SK-N-SH (cell line): ENCODE measurements around the gene USP48. TPM values are rescaled to one million over a fixed set of nuclear protein-coding genes. Genes with fewer than 3 reads are reported as not detected.

Source experiments
- CTCF ChIA-PET: fragments of 300-600, 350-600 bp; formaldehyde crosslinking; extraction: SDS; loops from one replicate; lab custom pipeline; 2021; lab: Yijun Ruan, JAX
- POLR2A ChIA-PET: fragments of 350-600 bp; sonication (Branson Sonifier 250); formaldehyde crosslinking; extraction: SDS; loops from one replicate; lab custom pipeline; 2020; ENCODE audit warnings: antibody characterized with exemption, inconsistent platforms; lab: Yijun Ruan, JAX
- DNase-seq: peaks from one replicate; pipeline ENCODE4 v3.0.0; 2012
- H2AFZ ChIP-seq: fragments of 200-600 bp; sonication (generic); 2 replicates; pipeline ENCODE4 v1.8.1; 2016; ENCODE audit warnings: antibody characterized with exemption, mild to moderate bottlenecking, low read depth
- H3F3A ChIP-seq: fragments of 200-600 bp; sonication (generic); replicated peaks from 2 replicates; pipeline ENCODE3; 2016; ENCODE audit warnings: antibody characterized with exemption, mild to moderate bottlenecking; ENCODE audit not compliant: insufficient read depth
- H3K27ac ChIP-seq, 2 experiments: fragments of 200-500 bp in 1 of 2; fragments of 200-600 bp in 1 of 2; sonication (Bioruptor generic) in 1 of 2; sonication (generic), shearing (Covaris generic) in 1 of 2; 2 replicates each; pipeline versions ENCODE4 v1.5.1 to v1.6.1; 2014 to 2016; ENCODE audit warnings: low read depth in 2 of 2, inconsistent platforms in 1 of 2, low read length in 1 of 2, mild to moderate bottlenecking in 1 of 2, mixed read lengths in 1 of 2
- H3K27me3 ChIP-seq: fragments of 200-600 bp; sonication (generic), shearing (Covaris generic); 2 replicates; pipeline ENCODE4 v1.6.1; 2016; ENCODE audit warnings: mixed run types; ENCODE audit not compliant: insufficient read depth
- H3K36me3 ChIP-seq, 2 experiments: fragments of 200-500 bp in 1 of 2; fragments of 200-600 bp in 1 of 2; sonication (Bioruptor generic) in 1 of 2; sonication (generic) in 1 of 2; replicated peaks in 1 of 2; 2 replicates each; pipeline versions ENCODE3 to v1.5.1; 2014 to 2016; ENCODE audit warnings: low read length in 1 of 2, mild to moderate bottlenecking in 1 of 2; ENCODE audit not compliant: insufficient read depth in 2 of 2, control insufficient read depth in 1 of 2
- H3K4me1 ChIP-seq, 2 experiments: fragments of 200-500 bp in 1 of 2; fragments of 200-600 bp in 1 of 2; sonication (Bioruptor generic) in 1 of 2; sonication (generic), shearing (Covaris generic) in 1 of 2; 2 replicates each; pipeline versions ENCODE4 v1.5.1 to v1.6.1; 2014 to 2016; ENCODE audit warnings: low read depth in 1 of 2, low read length in 1 of 2, mixed run types in 1 of 2; ENCODE audit not compliant: insufficient read depth in 2 of 2, control insufficient read depth in 1 of 2
- H3K4me2 ChIP-seq: fragments of 200-600 bp; sonication (generic), shearing (Covaris generic); 2 replicates; pipeline ENCODE4 v1.6.1; 2017; ENCODE audit warnings: mixed run types
- H3K4me3 ChIP-seq, 2 experiments: fragments of 200-500 bp in 1 of 2; fragments of 200-600 bp in 1 of 2; sonication (Bioruptor generic) in 1 of 2; sonication (generic), shearing (Covaris generic) in 1 of 2; 2 replicates each; pipeline versions ENCODE4 v1.5.1 to v1.8.1; 2014 to 2016; ENCODE audit warnings: low read depth in 2 of 2, inconsistent platforms in 1 of 2, low read length in 1 of 2, mild to moderate bottlenecking in 1 of 2, mixed read lengths in 1 of 2, moderate library complexity in 1 of 2
- H3K79me2 ChIP-seq: fragments of 200-600 bp; sonication (generic); 2 replicates; pipeline ENCODE4 v1.8.1; 2017; ENCODE audit warnings: mild to moderate bottlenecking; ENCODE audit not compliant: insufficient read depth
- H3K9ac ChIP-seq: fragments of 200-600 bp; sonication (generic); 2 replicates; pipeline ENCODE4 v1.6.1; 2017; ENCODE audit warnings: mixed run types
- H3K9me2 ChIP-seq: fragments of 200-600 bp; sonication (generic); 2 replicates; pipeline ENCODE4 v1.6.1; 2017; ENCODE audit warnings: mixed run types
- H3K9me3 ChIP-seq: fragments of 200-600 bp; sonication (generic); 2 replicates; pipeline ENCODE4 v1.6.1; 2017; ENCODE audit warnings: mixed run types, mild to moderate bottlenecking, moderate library complexity
- H4K20me1 ChIP-seq: fragments of 200-600 bp; sonication (generic); 2 replicates; pipeline ENCODE4 v1.6.1; 2017; ENCODE audit warnings: mild to moderate bottlenecking, mixed run types; ENCODE audit not compliant: insufficient read depth
- CHD2 ChIP-seq: fragments of 150-350 bp; IDR thresholded peaks from 2 replicates; pipeline ENCODE4 v1.6.1; 2018; ENCODE audit warnings: low read length; ENCODE audit not compliant: partially characterized antibody
- EP300 ChIP-seq, 2 experiments: IDR thresholded peaks; 2 replicates each; pipeline versions ENCODE4 v1.4.0 to v1.6.1; 2012; ENCODE audit warnings: borderline replicate concordance in 1 of 2, low read depth in 1 of 2, low read length in 1 of 2
- FOSL2 ChIP-seq: IDR thresholded peaks from 2 replicates; pipeline ENCODE4 v1.4.0; 2012; ENCODE audit warnings: low read depth, mild to moderate bottlenecking, moderate library complexity, borderline replicate concordance
- GABPA ChIP-seq: IDR thresholded peaks from 2 replicates; pipeline ENCODE4 v1.4.0; 2012; ENCODE audit warnings: low read depth, mild to moderate bottlenecking
- GATA2 ChIP-seq: sonication (generic); formaldehyde crosslinking; IDR thresholded peaks from 2 replicates; pipeline ENCODE4 v1.5.0; 2020; ENCODE audit warnings: mild to moderate bottlenecking, missing genetic modification reagents
- JUND ChIP-seq: IDR thresholded peaks from 2 replicates; pipeline ENCODE4 v1.4.0; 2012
- MEF2A ChIP-seq: IDR thresholded peaks from 2 replicates; pipeline ENCODE4 v1.4.0; 2012; ENCODE audit warnings: low read depth, borderline replicate concordance
- MXI1 ChIP-seq: IDR thresholded peaks from 2 replicates; pipeline ENCODE4 v1.6.1; 2012; ENCODE audit warnings: mild to moderate bottlenecking, low read depth, low read length, improper control_type of control experiment
- NFIC ChIP-seq: IDR thresholded peaks from 2 replicates; pipeline ENCODE4 v1.4.0; 2012; ENCODE audit warnings: borderline replicate concordance
- NRF1 ChIP-seq: IDR thresholded peaks from 2 replicates; pipeline ENCODE4 v1.6.1; 2012; ENCODE audit warnings: low read depth, mild to moderate bottlenecking, low read length
- POLR2AphosphoS5 ChIP-seq: IDR thresholded peaks from 2 replicates; pipeline ENCODE4 v1.6.1; 2012; ENCODE audit warnings: low read depth, low read length
- RAD21 ChIP-seq: IDR thresholded peaks from 2 replicates; pipeline ENCODE4 v1.6.1; 2012; ENCODE audit warnings: mild to moderate bottlenecking, low read length
- RFX5 ChIP-seq: IDR thresholded peaks from 2 replicates; pipeline ENCODE4 v1.6.1; 2012; ENCODE audit warnings: mild to moderate bottlenecking, improper control_type of control experiment, low read length
- RXRA ChIP-seq: IDR thresholded peaks from 2 replicates; pipeline ENCODE4 v1.4.0; 2012; ENCODE audit warnings: low read depth, mild to moderate bottlenecking, borderline replicate concordance
- TCF12 ChIP-seq: IDR thresholded peaks from 2 replicates; pipeline ENCODE4 v1.4.0; 2012
- WGBS: methylation state at CpG from one replicate; pipeline ENCODE4 v1.1.6; 2017; ENCODE audit warnings: low lambda C conversion rate; 5-methylcytosine and 5-hydroxymethylcytosine counted together
- polyA plus RNA-seq, 3 experiments: library from polyadenylated mRNA; depleted of rRNA; stranded (reverse); fragments of >200 nt; gene quantifications; 2 replicates each; pipeline ENCODE4 v1.2.3, GENCODE V29; 2012
- TF ChIP-seq, protein P1 (sequence below): fragments of 150-350 bp; IDR thresholded peaks from 2 replicates; pipeline ENCODE4 v1.6.1; 2016; ENCODE audit warnings: mild to moderate bottlenecking, low read depth, low read length
- TF ChIP-seq, protein P2 (sequence below): IDR thresholded peaks from 2 replicates; pipeline ENCODE4 v1.4.0; 2012; ENCODE audit warnings: low read depth, borderline replicate concordance
- TF ChIP-seq, protein P3 (sequence below): IDR thresholded peaks from 2 replicates; pipeline ENCODE4 v1.4.0; 2012; ENCODE audit warnings: low read depth, borderline replicate concordance
- TF ChIP-seq, protein P4 (sequence below): IDR thresholded peaks from 2 replicates; pipeline ENCODE4 v1.6.1; 2012; ENCODE audit warnings: mild to moderate bottlenecking, low read depth, low read length, moderate library complexity

The USP48 gene
- polyA plus RNA-seq, 1 of the 3 experiments (the other 2 are of a cell fraction) = 13.6 TPM

DNA sequence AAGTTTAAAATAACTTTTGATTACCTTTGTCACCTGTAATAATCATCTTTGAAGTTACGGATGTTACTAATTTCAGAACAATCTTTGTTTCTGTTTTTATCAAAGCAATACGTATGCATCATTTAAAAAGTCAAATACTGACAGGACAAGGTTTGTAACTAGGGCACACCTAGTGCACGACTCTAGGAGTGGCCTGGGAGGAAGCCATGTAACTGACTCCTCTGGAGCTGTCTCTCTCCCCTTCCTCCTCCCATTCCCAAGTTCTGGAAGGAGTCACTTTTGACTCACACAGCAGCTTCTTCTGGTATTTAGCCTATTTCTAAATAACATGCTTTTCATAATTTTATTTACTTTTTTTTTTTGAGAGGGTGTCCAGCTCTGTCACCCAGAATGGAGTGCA is 102.0 kb downstream of the USP48 start:
- DNase-seq = no peak
- ChIA-PET POLR2A (no interaction called here), CTCF (interaction anchor here (1.0 kb wide), 1 partner anchor 22 kb away, joined by 3 read pairs; no protein-coding TSS in a partner anchor)
- H3F3A ChIP-seq = peaks cover 7% of the 10 kb centered on the region
- H3K79me2 ChIP-seq = no peaks in the 10 kb centered on the region
- no peaks in the 10 kb centered on the region for H3K9me3 ChIP-seq
- TF ChIP-seq RXRA (no peak), POLR2AphosphoS5 (no peak), RAD21 (no peak), MXI1 (no peak), EP300 (IDR thresholded peaks at IDR 0.05; ENCODE audit: borderline replicate concordance in 1 of 2, low read depth in 1 of 2, low read length in 1 of 2) (no peak), NFIC (no peak), FOSL2 (no peak), MEF2A (no peak), CHD2 (no peak), GABPA (no peak), NRF1 (no peak), JUND (no peak), GATA2 (no peak), TCF12 (no peak), RFX5 (no peak)
- TF ChIP-seq, protein P1, sequence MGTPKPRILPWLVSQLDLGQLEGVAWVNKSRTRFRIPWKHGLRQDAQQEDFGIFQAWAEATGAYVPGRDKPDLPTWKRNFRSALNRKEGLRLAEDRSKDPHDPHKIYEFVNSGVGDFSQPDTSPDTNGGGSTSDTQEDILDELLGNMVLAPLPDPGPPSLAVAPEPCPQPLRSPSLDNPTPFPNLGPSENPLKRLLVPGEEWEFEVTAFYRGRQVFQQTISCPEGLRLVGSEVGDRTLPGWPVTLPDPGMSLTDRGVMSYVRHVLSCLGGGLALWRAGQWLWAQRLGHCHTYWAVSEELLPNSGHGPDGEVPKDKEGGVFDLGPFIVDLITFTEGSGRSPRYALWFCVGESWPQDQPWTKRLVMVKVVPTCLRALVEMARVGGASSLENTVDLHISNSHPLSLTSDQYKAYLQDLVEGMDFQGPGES = no peak
- TF ChIP-seq, protein P2, sequence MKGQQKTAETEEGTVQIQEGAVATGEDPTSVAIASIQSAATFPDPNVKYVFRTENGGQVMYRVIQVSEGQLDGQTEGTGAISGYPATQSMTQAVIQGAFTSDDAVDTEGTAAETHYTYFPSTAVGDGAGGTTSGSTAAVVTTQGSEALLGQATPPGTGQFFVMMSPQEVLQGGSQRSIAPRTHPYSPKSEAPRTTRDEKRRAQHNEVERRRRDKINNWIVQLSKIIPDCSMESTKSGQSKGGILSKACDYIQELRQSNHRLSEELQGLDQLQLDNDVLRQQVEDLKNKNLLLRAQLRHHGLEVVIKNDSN = no peak
- TF ChIP-seq, protein P3, sequence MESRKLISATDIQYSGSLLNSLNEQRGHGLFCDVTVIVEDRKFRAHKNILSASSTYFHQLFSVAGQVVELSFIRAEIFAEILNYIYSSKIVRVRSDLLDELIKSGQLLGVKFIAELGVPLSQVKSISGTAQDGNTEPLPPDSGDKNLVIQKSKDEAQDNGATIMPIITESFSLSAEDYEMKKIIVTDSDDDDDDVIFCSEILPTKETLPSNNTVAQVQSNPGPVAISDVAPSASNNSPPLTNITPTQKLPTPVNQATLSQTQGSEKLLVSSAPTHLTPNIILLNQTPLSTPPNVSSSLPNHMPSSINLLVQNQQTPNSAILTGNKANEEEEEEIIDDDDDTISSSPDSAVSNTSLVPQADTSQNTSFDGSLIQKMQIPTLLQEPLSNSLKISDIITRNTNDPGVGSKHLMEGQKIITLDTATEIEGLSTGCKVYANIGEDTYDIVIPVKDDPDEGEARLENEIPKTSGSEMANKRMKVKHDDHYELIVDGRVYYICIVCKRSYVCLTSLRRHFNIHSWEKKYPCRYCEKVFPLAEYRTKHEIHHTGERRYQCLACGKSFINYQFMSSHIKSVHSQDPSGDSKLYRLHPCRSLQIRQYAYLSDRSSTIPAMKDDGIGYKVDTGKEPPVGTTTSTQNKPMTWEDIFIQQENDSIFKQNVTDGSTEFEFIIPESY = no peak
- TF ChIP-seq, protein P4, sequence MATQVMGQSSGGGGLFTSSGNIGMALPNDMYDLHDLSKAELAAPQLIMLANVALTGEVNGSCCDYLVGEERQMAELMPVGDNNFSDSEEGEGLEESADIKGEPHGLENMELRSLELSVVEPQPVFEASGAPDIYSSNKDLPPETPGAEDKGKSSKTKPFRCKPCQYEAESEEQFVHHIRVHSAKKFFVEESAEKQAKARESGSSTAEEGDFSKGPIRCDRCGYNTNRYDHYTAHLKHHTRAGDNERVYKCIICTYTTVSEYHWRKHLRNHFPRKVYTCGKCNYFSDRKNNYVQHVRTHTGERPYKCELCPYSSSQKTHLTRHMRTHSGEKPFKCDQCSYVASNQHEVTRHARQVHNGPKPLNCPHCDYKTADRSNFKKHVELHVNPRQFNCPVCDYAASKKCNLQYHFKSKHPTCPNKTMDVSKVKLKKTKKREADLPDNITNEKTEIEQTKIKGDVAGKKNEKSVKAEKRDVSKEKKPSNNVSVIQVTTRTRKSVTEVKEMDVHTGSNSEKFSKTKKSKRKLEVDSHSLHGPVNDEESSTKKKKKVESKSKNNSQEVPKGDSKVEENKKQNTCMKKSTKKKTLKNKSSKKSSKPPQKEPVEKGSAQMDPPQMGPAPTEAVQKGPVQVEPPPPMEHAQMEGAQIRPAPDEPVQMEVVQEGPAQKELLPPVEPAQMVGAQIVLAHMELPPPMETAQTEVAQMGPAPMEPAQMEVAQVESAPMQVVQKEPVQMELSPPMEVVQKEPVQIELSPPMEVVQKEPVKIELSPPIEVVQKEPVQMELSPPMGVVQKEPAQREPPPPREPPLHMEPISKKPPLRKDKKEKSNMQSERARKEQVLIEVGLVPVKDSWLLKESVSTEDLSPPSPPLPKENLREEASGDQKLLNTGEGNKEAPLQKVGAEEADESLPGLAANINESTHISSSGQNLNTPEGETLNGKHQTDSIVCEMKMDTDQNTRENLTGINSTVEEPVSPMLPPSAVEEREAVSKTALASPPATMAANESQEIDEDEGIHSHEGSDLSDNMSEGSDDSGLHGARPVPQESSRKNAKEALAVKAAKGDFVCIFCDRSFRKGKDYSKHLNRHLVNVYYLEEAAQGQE = no peak
- WGBS = 79% methylated on average over 3 of the region's 3 CpGs
- 0 out of 4 replicates have a peak overlapping the region, but pooled peaks of 1 of the 2 experiments have one; percentile 18 for H3K27ac ChIP-seq
- no peaks in the 10 kb centered on the region for H3K27me3 ChIP-seq
- H4K20me1 ChIP-seq = no peaks in the 10 kb centered on the region
- no peak overlapping the region for H3K4me2 ChIP-seq
- peaks cover 0 to 5% of the 10 kb centered on the region in 2 experiments; a peak in 2 of 4 replicates for H3K4me1 ChIP-seq
- peaks cover 28 to 48% of the 10 kb centered on the region in 2 experiments for H3K36me3 ChIP-seq
- H3K9ac ChIP-seq = no peak overlapping the region
- H3K9me2 ChIP-seq = no peaks in the 10 kb centered on the region
- H3K4me3 ChIP-seq = no peak overlapping the region
- no peak overlapping the region for H2AFZ ChIP-seq
